Stimulated activated CD8-positive, alpha-beta memory T cell treated with anti-CD3 and anti-CD28 coated beads, Interleukin-12 subunit alpha, Interleukin-12 subunit beta, amount 100 ng/mL, for 4 hours (primary cell): ENCODE measurements around the gene PPP2R2B.

ENCODE experiments used
- DNase-seq: peaks from one replicate; pipeline ENCODE4 v3.0.0-alpha.2; 2020; ENCODE audit warnings: low read depth

Gene PPP2R2B

DNA sequence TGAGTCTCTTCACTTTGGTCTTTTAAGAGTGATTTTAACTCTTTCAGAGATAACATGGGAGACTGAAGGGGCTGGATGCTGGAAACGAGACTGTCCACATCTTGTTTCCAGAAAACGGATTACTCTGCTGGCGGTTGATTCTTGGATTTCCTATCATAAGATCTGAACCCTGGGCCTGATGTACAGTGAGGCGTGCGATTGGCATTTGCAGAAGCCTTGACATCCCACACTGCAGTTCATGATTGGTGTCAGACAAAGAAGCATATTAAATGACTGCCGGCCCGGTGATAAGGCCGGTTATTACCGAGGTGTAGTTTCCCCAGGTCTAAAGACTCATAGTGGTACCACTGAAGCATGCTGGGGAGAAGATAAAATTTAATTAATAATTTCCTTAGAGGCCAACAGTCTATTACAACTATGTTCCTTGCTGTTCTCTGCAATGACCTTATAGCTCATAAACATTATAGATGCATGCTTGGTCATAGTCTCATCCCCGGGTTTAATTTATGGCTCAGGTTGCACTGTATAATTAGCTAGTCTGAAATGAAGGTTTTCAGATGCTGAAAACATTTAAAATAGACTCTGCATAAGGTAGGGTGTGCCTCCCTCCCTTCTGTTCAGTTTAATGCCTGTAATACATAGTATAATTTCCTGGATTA, 99.2 kb downstream of the PPP2R2B start:
- DNase-seq = no peak

DNA sequence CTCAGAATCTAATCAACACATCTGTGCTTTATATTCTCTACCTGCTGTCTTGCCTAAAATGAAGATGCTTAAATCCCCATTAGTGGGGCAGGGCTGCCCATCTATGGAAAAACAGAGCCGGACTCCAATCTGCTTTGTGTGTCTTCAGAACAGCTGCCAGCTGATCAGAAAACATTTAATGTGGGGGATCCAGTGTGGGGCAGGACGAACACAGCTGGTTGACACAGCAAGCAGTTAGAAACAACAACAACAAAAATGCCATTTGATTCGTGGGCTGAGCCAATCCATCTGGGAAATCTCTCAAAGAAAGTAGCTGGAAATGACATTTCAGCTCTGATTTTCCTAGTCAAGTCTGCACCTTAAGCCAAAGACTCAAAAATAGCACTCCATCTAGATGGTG, 99.8 kb downstream of the PPP2R2B start:
- DNase-seq = no peak

DNA sequence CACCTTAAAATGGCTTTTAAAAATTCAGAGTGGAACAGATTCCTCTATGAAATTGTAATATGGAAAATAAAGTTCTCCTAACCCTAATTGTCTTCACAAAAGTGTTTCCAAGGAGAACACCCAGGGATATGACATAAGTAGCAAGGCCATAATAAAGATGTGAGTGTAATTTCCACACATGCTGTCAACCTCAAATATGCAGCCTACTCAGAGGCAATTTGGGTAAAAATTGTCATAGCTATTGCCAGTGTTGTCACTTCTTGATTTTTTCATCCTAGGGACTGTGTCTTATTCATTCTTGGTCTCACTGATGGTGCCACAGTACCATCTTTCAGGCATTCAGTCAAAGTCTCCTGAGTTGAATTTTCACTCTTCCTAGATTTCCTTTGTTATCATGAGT, 100.3 kb downstream of the PPP2R2B start:
- DNase-seq = no peak

DNA sequence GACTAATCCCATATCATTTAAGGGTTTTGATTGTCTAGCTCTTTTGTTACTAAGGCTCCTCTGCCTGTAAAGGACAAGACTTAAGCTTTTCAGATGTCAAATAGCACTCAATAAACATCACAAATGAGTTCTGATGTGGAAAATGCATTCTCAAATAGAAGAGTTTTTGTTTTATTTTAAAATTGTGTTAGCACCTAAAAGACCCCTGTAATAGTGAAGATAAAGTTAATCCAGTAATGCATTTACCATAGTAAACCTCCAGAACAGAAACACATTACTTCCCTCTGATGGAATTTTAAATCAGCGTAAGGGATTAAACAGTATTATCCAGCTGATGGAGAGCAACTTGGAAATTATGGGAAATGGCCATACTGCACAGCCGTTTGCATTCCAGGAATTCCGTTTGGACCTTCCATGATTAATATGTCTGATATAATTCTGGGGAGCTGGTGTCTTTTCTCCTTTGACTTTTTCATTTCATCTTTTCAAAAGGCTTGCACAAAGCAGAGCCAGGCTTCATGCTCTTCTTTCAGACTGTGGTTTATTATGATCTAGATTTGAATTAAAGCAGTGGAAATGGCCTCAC, 105.6 kb downstream of the PPP2R2B start:
- DNase-seq = no peak

DNA sequence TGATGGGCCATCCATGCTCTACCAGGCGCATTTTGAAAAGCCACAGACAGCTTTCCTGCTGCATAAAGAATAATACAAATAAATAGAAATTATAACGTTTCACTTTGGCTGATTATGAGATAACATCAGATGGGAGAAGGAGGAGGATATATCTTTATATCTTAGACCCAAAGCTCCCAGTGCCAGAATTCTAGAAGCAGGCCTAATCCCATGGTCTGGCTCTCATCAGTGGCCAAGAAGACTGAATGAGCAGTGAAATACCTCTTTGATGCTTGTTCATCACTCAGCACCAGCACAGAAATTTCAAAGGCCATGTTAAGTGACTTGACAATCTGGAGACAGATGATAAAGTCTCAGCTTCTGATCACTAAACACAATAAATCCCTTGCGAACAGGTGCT, 107.6 kb downstream of the PPP2R2B start:
- no peak for DNase-seq

DNA sequence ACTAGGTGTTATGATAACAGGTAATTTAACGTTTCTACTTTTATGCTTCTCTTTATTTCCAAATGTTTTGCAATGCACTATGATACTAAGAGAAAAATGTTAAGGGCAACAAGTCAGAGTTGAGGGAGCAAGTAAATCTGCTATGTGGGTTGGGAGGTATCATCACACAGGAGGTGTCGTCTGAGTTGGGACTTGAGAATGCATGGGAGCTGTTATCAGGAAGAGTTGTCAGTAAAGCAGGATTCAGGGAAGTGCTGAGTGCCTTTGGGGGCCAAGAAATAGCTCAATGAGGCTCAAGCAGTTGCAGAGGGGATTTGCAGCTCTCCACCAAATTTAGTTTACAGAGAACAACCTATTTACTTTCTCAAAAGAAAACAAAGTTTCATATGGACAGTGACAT, 108.0 kb downstream of the PPP2R2B start:
- DNase-seq = no peak

DNA sequence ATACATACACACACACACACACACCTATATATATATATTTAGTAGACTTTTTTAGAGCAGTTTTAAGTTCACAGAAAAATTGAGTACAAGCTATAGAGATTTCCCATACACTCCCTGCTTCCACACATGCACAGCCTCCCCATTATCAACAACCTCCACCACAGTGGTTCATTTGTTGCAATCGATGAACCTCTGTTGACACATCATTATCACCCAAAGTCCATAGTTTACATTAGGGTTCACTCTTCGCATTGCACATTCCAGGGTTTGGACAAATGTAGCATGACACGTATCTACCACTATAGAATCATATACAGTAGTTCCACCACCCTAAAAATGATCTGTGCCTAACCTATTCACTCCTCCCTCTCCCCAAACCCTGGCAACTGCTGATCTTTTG, 111.0 kb downstream of the PPP2R2B start:
- no peak for DNase-seq

DNA sequence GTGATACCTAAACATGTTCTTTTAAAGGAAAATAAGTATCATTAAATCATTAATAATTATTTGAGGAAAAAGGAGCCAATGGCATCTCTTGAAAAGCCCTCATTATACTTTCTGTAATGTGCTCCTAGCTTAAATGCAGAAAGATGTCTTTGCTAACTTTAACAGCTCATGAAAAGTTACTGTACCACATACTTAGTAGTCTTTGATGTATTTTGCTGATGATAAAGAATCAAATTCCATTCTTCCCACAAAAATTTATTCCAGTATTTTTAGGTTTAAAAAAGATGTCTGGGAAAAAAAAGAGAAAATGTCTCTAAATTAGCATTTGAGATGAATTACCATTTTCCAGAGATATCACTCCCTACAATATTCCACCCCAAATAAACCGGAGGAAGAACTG, 112.5 kb downstream of the PPP2R2B start:
- DNase-seq = no peak

DNA sequence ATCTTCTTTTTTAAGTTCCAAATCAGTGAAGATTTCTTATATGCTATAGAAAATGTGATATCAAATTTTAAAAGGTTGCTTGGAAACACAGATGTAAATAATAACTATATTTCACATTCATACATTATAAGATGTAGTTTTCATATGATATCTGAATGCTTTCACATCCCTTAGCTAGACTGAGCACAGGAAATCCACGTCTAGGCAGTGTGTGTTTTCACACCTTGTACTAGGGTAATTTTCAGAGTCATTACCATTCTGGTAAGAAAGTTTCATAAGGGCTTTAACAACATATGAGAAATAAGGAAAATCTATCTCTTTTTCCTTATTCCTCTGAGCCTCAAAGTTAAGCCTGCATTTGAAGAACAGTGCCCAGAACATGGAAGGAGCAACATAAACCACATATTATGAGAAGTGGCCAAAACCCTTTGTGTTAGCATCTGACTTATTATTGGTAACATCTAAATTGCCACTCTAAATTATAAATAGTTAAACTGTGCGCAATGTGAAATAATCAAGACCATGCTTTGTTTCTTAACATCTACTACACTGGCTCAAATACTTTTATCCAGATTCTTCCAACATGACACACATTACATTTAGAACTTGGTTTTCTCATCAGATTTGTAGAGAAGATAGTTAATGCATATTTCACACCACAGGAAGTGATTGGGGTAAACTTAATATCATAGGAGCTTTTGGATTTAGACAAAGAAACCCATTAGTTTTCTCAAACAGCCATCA, 113.3 kb downstream of the PPP2R2B start:
- no peak for DNase-seq

DNA sequence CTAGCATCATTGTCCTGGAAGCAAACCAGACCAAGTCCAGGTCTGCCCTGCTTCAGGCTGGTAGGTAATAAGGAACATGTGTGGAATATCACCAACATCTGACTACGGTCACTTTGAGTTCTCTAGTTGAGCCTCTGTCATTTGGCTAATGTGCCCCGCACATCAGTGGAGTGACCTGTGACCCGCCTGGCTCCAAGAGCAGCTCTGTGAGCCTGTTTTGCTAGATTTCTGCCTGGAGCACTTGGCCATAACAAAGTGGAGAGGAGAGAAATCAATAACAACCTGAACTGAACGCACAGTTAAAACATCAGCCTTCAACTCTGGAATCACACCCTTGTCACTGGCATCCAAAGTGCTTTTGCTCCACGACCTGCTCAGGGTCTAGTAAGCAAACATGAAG, 115.7 kb downstream of the PPP2R2B start:
- DNase-seq = no peak

DNA sequence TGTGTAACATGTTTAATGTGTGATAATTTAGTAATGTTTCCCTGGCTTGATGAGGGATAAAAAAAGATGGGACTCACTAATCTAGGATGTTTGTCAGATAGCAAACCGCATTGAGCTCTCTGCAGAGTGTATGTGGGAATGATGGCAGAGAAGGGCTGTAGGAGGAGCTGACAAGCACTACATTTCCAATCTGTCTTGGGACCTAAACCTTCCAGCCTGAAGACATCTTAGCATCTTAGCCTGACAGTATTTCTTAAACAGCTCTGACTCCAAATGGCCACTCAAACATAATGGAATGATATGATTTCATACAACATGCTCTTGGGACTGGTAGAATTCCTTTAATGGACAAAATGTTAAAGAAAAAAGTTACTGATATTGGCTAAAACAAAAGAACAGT, 116.7 kb downstream of the PPP2R2B start:
- DNase-seq = no peak

DNA sequence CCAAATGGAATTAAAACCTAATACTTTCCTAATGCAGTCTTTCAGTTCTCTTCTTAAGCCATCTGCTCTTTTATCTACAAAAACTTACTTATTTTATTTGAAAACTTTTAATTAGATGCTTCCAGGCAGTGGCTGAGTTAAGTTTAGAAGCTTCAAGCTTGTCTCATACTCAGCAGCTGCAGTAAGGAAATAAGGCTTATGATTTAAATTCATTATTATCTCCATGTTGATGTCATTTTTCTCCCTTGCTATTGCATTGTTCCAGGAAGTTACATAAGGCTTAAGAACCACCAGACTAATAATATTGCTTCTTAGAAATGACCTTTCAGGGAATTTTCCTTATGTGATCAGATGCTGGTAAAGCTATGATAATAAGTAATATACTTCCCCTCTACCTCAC, 119.6 kb downstream of the PPP2R2B start:
- no peak for DNase-seq

DNA sequence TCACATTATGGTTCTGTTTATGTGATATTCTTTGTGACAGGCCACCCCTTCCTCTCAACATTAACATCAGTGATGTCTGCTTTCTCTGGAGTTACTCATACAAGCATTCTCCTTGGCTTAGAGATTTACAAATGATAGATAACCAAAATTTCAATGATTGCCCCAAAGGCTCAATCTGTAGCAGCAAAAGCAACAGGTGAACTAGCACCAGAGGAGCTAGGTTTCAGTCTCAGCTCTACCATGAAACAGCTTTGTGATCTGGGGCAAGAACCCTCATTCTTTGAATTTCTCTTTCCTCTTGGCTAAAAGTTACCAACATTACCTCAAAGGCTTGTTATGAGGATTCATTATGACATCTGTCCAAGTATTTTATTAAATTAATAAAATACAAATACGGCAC, 120.5 kb downstream of the PPP2R2B start:
- DNase-seq = no peak

DNA sequence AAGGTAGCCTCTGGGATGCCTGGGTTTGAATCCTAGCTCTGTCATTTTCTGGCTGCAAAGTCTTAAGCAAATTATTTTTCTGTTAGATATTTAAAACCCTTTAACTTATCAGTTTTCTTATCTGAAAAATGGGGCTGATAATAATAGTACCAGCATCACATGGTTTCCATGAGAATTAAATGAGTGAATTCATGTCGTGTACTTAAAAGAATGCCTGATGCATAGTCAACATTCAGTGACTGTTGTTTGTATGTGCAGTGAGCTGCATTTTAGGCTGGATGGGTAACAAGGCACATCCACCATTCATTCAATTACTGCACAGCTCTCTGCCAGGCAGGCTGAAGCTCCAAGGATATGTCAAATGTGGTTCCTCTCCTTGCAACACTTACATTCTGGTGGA, 122.0 kb downstream of the PPP2R2B start:
- no peak for DNase-seq

DNA sequence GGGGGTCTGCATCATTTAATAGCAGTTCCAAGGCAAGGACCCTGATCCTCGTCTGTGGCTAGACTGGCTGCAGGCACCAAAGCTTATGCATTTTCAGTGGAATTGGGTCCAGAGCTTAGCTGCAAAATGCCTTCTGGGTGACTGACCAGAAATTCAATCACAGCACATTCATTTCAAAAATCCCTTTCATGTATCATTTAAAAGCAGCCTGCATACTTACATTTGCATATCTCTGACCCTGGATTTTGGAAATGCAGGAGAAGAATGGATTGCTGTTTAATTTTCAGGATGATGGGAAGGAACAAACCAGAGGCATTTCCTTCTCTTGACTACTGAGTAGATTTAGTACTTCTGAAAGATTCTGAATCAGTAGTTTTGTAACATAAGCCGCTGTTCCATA, 122.8 kb downstream of the PPP2R2B start:
- no peak for DNase-seq

DNA sequence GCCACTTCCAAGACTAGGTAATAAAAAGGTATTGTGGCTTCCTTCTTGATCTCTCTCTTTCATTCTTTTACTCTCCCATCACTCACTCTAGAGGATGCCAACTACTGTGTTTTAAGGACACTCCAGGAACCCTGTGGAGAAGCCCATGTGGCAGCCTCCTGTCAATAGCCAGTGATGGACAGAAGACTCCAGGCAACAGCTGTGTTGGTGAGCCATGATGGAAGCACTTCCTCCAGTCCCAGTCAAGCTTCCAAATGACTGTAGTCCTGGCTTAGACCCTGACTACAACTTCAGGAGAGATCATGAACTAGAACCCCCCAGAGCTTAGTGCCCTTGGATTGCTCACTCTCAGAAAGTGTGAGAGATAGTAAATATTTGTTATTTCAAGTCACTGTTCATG, 123.9 kb downstream of the PPP2R2B start:
- no peak for DNase-seq

DNA sequence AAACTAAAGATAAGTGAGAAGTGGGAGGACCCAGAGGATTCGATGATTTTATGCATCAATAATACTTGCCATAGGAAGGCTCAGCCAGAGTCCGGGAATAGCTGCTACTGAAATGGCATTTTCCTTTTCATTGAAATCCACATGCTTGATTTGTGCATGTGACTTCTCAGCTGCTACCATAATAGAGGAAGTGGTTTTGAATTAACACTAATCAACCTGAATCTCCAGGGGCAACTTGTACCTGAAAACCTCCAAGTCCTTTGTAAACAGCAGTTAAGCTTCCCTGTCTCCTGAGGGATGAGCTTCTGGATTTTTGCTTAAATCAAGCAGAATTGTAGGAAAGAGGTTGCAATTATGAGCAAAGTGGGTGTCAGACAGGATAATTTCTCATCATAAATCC, 124.9 kb downstream of the PPP2R2B start:
- DNase-seq = no peak

DNA sequence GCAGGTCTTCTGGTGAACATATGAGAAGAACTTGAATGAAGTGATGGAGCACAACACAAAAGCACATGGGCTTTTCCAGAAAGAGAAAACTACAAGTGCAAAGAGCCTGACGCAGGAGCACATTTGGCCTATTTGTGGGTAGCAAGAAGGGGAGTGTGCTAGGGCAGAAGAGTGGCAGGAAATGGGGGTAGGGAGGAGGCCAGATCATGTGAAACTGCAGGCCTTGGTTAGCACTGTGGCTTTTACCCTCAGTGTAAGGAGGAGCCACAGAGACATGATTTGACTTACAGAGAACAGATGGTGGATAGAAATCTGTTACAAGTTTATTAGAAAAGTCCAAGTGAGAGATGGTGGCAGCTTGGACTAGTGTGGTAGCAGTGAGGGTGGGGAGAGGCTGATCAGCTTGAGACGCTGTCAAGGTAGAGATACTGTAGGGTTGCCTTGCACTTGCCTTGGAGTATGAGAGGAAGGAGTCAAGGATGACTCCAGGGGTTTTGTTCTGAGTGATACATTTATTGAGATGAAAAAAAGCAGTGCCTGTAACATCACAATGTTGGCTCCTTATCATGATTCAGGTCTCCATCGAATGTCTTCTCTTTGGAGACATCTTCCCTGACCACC, 126.7 kb downstream of the PPP2R2B start:
- DNase-seq = peak; percentile 45

DNA sequence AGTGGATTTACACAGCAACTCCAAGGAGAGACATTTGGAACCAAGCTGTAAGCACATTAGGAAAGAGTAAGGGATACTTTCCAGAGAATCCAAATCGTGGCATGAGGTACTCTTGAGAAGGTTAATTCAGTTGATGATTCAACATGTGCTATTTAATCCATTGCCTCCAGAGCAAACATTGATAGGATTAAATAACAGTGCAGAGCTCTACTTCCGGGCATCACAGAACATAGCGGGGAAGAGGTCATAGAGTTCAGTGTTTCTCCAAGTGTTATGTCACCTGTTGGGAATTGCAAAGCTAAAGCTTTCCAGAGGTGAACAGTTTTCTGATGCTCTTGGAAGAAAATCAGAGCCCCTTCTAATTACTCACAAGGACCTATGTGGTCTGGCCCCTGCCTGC, 127.5 kb downstream of the PPP2R2B start:
- no peak for DNase-seq

DNA sequence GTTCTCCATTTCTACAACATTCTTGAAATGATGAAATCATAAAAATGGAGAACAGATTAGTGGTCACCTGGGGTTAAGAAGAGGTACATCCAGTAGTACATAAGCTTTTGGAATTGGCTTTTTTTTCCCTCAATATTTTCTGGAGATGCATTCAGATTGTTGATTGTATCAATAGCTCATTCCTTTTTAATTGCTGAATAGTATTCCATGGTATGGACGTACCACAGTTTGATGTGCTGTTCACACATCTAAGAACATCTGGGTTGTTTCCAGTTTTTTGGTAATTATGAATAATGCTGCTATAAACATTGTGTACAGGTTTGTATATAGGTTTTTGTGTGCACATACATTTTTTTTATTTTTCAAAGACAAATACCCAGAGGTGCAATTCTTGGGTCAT, 130.0 kb downstream of the PPP2R2B start:
- no peak for DNase-seq

DNA sequence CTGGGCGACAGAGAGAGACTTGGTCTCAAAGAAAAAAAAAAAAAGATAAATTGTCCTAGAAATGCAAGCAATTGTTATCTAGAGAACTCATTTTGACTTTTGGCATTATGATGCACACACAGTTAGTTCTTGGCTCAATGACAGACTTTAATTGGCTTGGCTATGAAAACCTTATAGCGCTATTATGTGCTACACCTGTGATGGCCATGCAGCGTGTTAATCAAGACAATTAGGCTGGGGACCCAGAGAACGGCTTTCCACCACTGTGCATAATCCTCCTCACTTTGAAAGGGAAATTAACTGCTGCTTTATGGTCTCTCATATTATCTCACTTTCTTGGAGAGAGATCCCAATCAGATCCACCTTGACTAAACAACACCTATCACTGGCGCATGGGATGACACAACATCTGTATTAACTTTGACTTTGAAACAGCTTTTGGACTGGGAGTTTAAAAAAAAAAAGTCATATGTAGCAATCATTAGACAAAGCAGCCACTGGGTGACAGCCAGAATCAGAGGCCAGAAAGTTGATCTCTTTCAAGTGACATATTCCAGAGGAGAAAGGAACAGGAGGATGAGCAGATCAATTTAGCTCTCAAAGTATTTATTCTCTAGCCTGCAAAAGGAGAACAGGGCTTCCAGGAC, 132.5 kb downstream of the PPP2R2B start:
- DNase-seq = no peak

DNA sequence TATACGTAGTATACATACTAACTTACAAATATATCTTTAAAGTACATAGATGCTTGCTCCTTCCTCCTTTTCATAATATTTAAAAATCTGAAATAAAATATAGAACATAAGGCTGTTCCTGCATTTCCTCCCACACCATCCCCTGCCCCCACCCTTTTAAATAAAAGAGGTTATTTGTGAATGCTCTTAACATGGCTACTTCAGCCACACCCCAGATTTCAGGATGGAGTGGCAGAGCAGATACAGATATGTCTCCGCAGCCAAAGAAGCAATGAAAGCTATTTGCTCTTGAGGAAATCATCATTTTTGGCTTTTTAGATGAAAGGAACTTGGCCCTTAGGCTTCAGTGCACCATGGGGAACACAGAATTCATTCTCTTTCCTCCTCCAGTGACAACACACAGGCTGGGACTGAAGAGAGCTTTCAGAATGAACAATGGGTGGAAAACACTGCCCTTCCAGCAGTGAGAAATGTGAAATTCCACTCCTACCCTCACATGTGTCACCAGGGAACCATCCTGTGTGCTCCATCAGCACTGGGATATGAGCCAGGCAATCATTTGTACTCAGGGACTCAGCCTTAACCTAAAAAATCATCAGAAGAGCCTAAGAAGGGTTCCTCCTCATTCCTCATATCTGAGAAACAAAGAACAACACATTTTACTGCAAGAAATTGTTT, 134.3 kb downstream of the PPP2R2B start:
- DNase-seq = no peak
